Measurements from ENCODE around the gene NUB1.

DNA sequence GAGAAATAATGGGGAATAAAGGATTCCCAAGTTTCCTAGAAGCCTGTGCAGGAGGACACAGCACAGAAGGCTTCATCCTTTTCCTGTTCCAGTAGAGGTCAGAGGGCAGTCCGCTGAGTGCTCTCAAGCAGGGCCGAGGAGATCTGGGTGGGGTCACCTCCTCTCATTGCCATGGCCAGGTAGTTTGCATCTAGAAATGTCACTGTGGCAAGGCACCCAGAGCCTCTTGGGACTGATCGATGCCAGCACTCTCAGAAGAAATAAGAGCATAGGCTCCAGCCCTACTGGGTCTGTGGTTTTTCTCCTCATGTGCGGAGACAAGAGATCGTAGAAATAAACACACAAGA lies 7.9 kb downstream of the NUB1 start:
- TF ChIP-seq POLR2A (IDR thresholded peaks at IDR 0.05) = no peak
- no peak for TF ChIP-seq CTCF (IDR thresholded peaks at IDR 0.05)
